CD4-positive, CD25-positive, alpha-beta regulatory T cell (primary cell): ENCODE data around the gene PELI3. TPM values are rescaled to one million over a fixed set of nuclear protein-coding genes. Genes with fewer than 3 reads are reported as not detected.

Experiments used
- ATAC-seq, 2 donors: fragments of 150-1000 bp; cut with Tn5 transposase; one replicate each; pipeline ENCODE4 v1.10.0; 2021; ENCODE audit warnings: low read depth in 2 of 2, moderate number of reproducible peaks in 2 of 2, moderate library complexity in 1 of 2
- DNase-seq, 3 donors: peaks; one replicate each; pipeline versions ENCODE4 v3.0.0 to v3.0.0-alpha.2; 2012 to 2022; ENCODE audit warnings: mixed read lengths in 1 of 3
- H3K27ac ChIP-seq: one replicate; pipeline ENCODE4 v1.7.0; 2013; ENCODE audit warnings: mild to moderate bottlenecking, low read length; ENCODE audit not compliant: insufficient read depth, poor library complexity, severe bottlenecking
- H3K27me3 ChIP-seq: one replicate; pipeline ENCODE4 v1.7.0; 2013; ENCODE audit warnings: low read length; ENCODE audit not compliant: control insufficient read depth, insufficient read depth
- H3K36me3 ChIP-seq: one replicate; pipeline ENCODE4 v1.7.0; 2013; ENCODE audit warnings: mild to moderate bottlenecking, low read length, moderate library complexity; ENCODE audit not compliant: control insufficient read depth, insufficient read depth
- H3K4me1 ChIP-seq: 2 replicates; pipeline ENCODE4 v1.7.0; 2013; ENCODE audit warnings: mild to moderate bottlenecking, low read length; ENCODE audit not compliant: insufficient read depth, control insufficient read depth, poor library complexity, severe bottlenecking
- H3K4me3 ChIP-seq: one replicate; pipeline ENCODE4 v1.7.0; 2013; ENCODE audit warnings: low read depth, mild to moderate bottlenecking, low read length, moderate library complexity
- H3K9me3 ChIP-seq, 2 experiments: 1 replicate in 1 of 2; 2 replicates in 1 of 2; pipeline ENCODE4 v1.7.0; 2013; ENCODE audit warnings: low read length in 2 of 2, mild to moderate bottlenecking in 1 of 2, moderate library complexity in 1 of 2; ENCODE audit not compliant: control insufficient read depth in 2 of 2
- H3K27ac Mint-ChIP-seq, 3 donors: one replicate each; pipeline ENCODE4 v1.8.0; 2020 to 2022; ENCODE audit warnings: mild to moderate bottlenecking in 3 of 3, mixed read lengths in 3 of 3, moderate library complexity in 2 of 3
- H3K27me3 Mint-ChIP-seq: one replicate; pipeline ENCODE4 v1.8.0; 2022; ENCODE audit warnings: mild to moderate bottlenecking, mixed read lengths
- H3K36me3 Mint-ChIP-seq: one replicate; pipeline ENCODE4 v1.8.0; 2020; ENCODE audit warnings: mixed read lengths
- H3K4me1 Mint-ChIP-seq, 4 donors: one replicate each; pipeline ENCODE4 v1.8.0; 2020 to 2022; ENCODE audit warnings: mixed read lengths in 4 of 4, mild to moderate bottlenecking in 1 of 4
- H3K4me3 Mint-ChIP-seq, 4 donors: one replicate each; pipeline ENCODE4 v1.8.0; 2020 to 2022; ENCODE audit warnings: mild to moderate bottlenecking in 4 of 4, mixed read lengths in 4 of 4, moderate library complexity in 3 of 4
- H3K9me3 Mint-ChIP-seq, 7 donors: one replicate each; pipeline ENCODE4 v1.8.0; 2020 to 2022; ENCODE audit warnings: mixed read lengths in 7 of 7, mild to moderate bottlenecking in 3 of 7, moderate library complexity in 2 of 7
- polyA plus RNA-seq, 4 donors: library from polyadenylated mRNA; unstranded; fragments of 300-500 nt; fragmentation: Illumina TruSeq; gene quantifications; one replicate each; pipeline ENCODE4 v1.2.3, GENCODE V29; 2021
- total RNA-seq: library from RNA; stranded (reverse); gene quantifications from one replicate; pipeline ENCODE4 v1.2.3, GENCODE V29; 2022

The PELI3 gene
- total and polyA plus RNA-seq, 5 donors from 2014 or later = 4.4 to 9.6 (median 6.5) TPM

- Histone ChIP-seq H3K27me3 (no peaks in the 10 kb centered on the region), H3K4me1 (no peaks in the 10 kb centered on the region), H3K4me3 (no peak overlapping the region), H3K36me3 (no peaks in the 10 kb centered on the region), H3K27ac (no peak overlapping the region), H3K9me3 (no peaks in the 10 kb centered on the region)
- Mint-ChIP-seq H3K27me3 (peaks cover 15% of the 10 kb centered on the region), H3K27ac (no peak overlapping the region), H3K9me3 (peaks cover 0 to 2% (median 0%) of the 10 kb centered on the region in 7 donors), H3K4me1 (peaks cover 0 to 19% (median 8%) of the 10 kb centered on the region in 4 donors), H3K36me3 (peaks cover 4% of the 10 kb centered on the region), H3K4me3 (no peak overlapping the region)
- ATAC-seq = no peak
- no peak for DNase-seq
Observed at GRCh38 chr11:66450560-66450959, 16.1 kb upstream of the PELI3 start.

- peaks cover 0 to 2% (median 0%) of the 10 kb centered on the region in 7 donors for H3K9me3 Mint-ChIP-seq
- no peaks in the 10 kb centered on the region for H3K9me3 ChIP-seq
- H3K4me1 ChIP-seq = no peaks in the 10 kb centered on the region
- no peak for ATAC-seq
- no peaks in the 10 kb centered on the region for H3K36me3 ChIP-seq
- H3K27me3 Mint-ChIP-seq = peaks cover 10% of the 10 kb centered on the region
- no peak overlapping the region for H3K27ac ChIP-seq
- no peak overlapping the region for H3K27ac Mint-ChIP-seq
- no peak for DNase-seq
- no peaks in the 10 kb centered on the region for H3K27me3 ChIP-seq
- peaks cover 0 to 19% (median 8%) of the 10 kb centered on the region in 4 donors for H3K4me1 Mint-ChIP-seq
- H3K4me3 ChIP-seq = no peak overlapping the region
- H3K4me3 Mint-ChIP-seq = no peak overlapping the region
- H3K36me3 Mint-ChIP-seq = peaks cover 4% of the 10 kb centered on the region
Observed at GRCh38 chr11:66451663-66452062, 15.0 kb upstream of the PELI3 start.

- no peaks in the 10 kb centered on the region for H3K36me3 ChIP-seq
- Mint-ChIP-seq H3K27me3 (peaks cover 10% of the 10 kb centered on the region), H3K36me3 (peaks cover 4% of the 10 kb centered on the region), H3K4me3 (no peak overlapping the region), H3K9me3 (no peaks in the 10 kb centered on the region), H3K4me1 (peaks cover 0 to 19% (median 8%) of the 10 kb centered on the region in 4 donors), H3K27ac (no peak overlapping the region)
- H3K27me3 ChIP-seq = no peaks in the 10 kb centered on the region
- no peaks in the 10 kb centered on the region for H3K4me1 ChIP-seq
- ATAC-seq = no peak
- H3K9me3 ChIP-seq = no peaks in the 10 kb centered on the region
- peak in 1 of 3 donors; percentile 38 for DNase-seq
- H3K27ac ChIP-seq = no peak overlapping the region
- H3K4me3 ChIP-seq = no peak overlapping the region
Observed at GRCh38 chr11:66454247-66454646, 12.5 kb upstream of the PELI3 start.

- DNase-seq = no peak
- no peaks in the 10 kb centered on the region for H3K36me3 ChIP-seq
- no peak for ATAC-seq
- no peak overlapping the region for H3K4me3 ChIP-seq
- H3K9me3 ChIP-seq = no peaks in the 10 kb centered on the region
- no peaks in the 10 kb centered on the region for H3K27me3 ChIP-seq
- peak overlapping the region in 1 of 4 donors; percentile 14 for H3K4me3 Mint-ChIP-seq
- no peak overlapping the region for H3K27ac Mint-ChIP-seq
- no peak overlapping the region for H3K27ac ChIP-seq
- H3K4me1 ChIP-seq = no peaks in the 10 kb centered on the region
- peaks cover 0 to 2% (median 0%) of the 10 kb centered on the region in 7 donors for H3K9me3 Mint-ChIP-seq
- peaks cover 4% of the 10 kb centered on the region for H3K36me3 Mint-ChIP-seq
- peaks cover 10% of the 10 kb centered on the region for H3K27me3 Mint-ChIP-seq
- H3K4me1 Mint-ChIP-seq = peaks cover 0 to 19% (median 8%) of the 10 kb centered on the region in 4 donors
Observed at GRCh38 chr11:66454828-66455227, 11.9 kb upstream of the PELI3 start.

- Mint-ChIP-seq H3K36me3 (peaks cover 3% of the 10 kb centered on the region), H3K9me3 (peaks cover 0 to 4% (median 0%) of the 10 kb centered on the region in 7 donors), H3K4me1 (peaks cover 3 to 18% (median 8%) of the 10 kb centered on the region in 4 donors), H3K4me3 (no peak overlapping the region), H3K27ac (no peak overlapping the region), H3K27me3 (peaks cover 10% of the 10 kb centered on the region)
- ATAC-seq (no peak), DNase-seq (no peak)
- Histone ChIP-seq H3K36me3 (no peaks in the 10 kb centered on the region), H3K27me3 (no peaks in the 10 kb centered on the region), H3K4me3 (no peak overlapping the region), H3K4me1 (no peaks in the 10 kb centered on the region), H3K27ac (no peak overlapping the region), H3K9me3 (no peaks in the 10 kb centered on the region)
Observed at GRCh38 chr11:66457826-66458225, 8.9 kb upstream of the PELI3 start.

GRCh38 chr11:66459138-66459778, 7.4 kb upstream of the PELI3 start:
- Mint-ChIP-seq H3K9me3 (peaks cover 0 to 5% (median 0%) of the 10 kb centered on the region in 7 donors), H3K36me3 (peaks cover 9% of the 10 kb centered on the region), H3K27me3 (peaks cover 10% of the 10 kb centered on the region), H3K4me1 (peaks cover 1 to 12% (median 3%) of the 10 kb centered on the region in 4 donors), H3K27ac (no peak overlapping the region), H3K4me3 (peak overlapping the region in 1 of 4 donors; percentile 36)
- no peaks in the 10 kb centered on the region for H3K36me3 ChIP-seq
- H3K27ac ChIP-seq = no peak overlapping the region
- ATAC-seq (no peak), DNase-seq (no peak)
- H3K4me3 ChIP-seq = no peak overlapping the region
- H3K4me1 ChIP-seq = no peaks in the 10 kb centered on the region
- H3K27me3 ChIP-seq = no peaks in the 10 kb centered on the region
- H3K9me3 ChIP-seq = no peaks in the 10 kb centered on the region

GRCh38 chr11:66462010-66462409, 4.7 kb upstream of the PELI3 start:
- Mint-ChIP-seq H3K9me3 (peaks cover 0 to 5% (median 0%) of the 10 kb centered on the region in 7 donors), H3K27me3 (no peaks in the 10 kb centered on the region), H3K4me3 (no peak overlapping the region), H3K36me3 (peaks cover 9% of the 10 kb centered on the region), H3K4me1 (peaks cover 0 to 16% (median 12%) of the 10 kb centered on the region in 4 donors), H3K27ac (no peak overlapping the region)
- H3K36me3 ChIP-seq = no peaks in the 10 kb centered on the region
- no peaks in the 10 kb centered on the region for H3K9me3 ChIP-seq
- no peak overlapping the region for H3K4me3 ChIP-seq
- H3K27ac ChIP-seq = no peak overlapping the region
- no peaks in the 10 kb centered on the region for H3K27me3 ChIP-seq
- ATAC-seq (no peak), DNase-seq (no peak)
- H3K4me1 ChIP-seq = peaks cover 11% of the 10 kb centered on the region

GRCh38 chr11:66462911-66463310, 3.8 kb upstream of the PELI3 start:
- Histone ChIP-seq H3K4me1 (peaks cover 19% of the 10 kb centered on the region), H3K27ac (no peak overlapping the region), H3K4me3 (no peak overlapping the region), H3K27me3 (no peaks in the 10 kb centered on the region), H3K36me3 (no peaks in the 10 kb centered on the region), H3K9me3 (no peaks in the 10 kb centered on the region)
- peaks cover 9% of the 10 kb centered on the region for H3K36me3 Mint-ChIP-seq
- no peaks in the 10 kb centered on the region for H3K27me3 Mint-ChIP-seq
- H3K27ac Mint-ChIP-seq = no peak overlapping the region
- H3K4me3 Mint-ChIP-seq = peak overlapping the region in 1 of 4 donors; percentile 29
- peak in 1 of 3 donors; percentile 31 for DNase-seq
- peaks cover 0 to 22% (median 15%) of the 10 kb centered on the region in 4 donors for H3K4me1 Mint-ChIP-seq
- H3K9me3 Mint-ChIP-seq = peaks cover 0 to 5% (median 0%) of the 10 kb centered on the region in 7 donors
- ATAC-seq = no peak
